WTC11 (cell line): Measurements from ENCODE around the gene CORO1C. TPM values are rescaled to one million over a fixed set of nuclear protein-coding genes. Genes with fewer than 3 reads are reported as not detected.
A peak's percentile ranks its signal among the peaks of the same experiment; 100 is the strongest.

Experiments used
- ATAC-seq: fragments of 200-7000 bp; cut with Tn5 transposase; 2 replicates; pipeline ENCODE4 v1.10.0; 2021; ENCODE audit warnings: mild to moderate bottlenecking, moderate library complexity
- CTCF ChIA-PET: fragments of 300-600 bp; sonication (Branson Sonifier 250); formaldehyde crosslinking; loops from one replicate; lab custom pipeline; 2021; ENCODE audit warnings: antibody characterized with exemption; lab: Charles Lee
- POLR2A ChIA-PET: fragments of 350-600 bp; sonication (Branson Sonifier 250); formaldehyde crosslinking; loops from one replicate; lab custom pipeline; 2021; ENCODE audit warnings: antibody characterized with exemption; lab: Charles Lee
- DNase-seq: peaks from one replicate; pipeline ENCODE4 v3.0.0; 2021; ENCODE audit warnings: low spot score
- H3K27ac Mint-ChIP-seq: 2 replicates; pipeline ENCODE4 v1.8.0; 2021; ENCODE audit warnings: mixed read lengths
- H3K27me3 Mint-ChIP-seq: 2 replicates; pipeline ENCODE4 v1.8.0; 2021; ENCODE audit warnings: low read depth, mild to moderate bottlenecking, moderate library complexity, mixed read lengths
- H3K36me3 Mint-ChIP-seq: 2 replicates; pipeline ENCODE4 v1.8.0; 2021; ENCODE audit warnings: mixed read lengths
- H3K4me1 Mint-ChIP-seq: 2 replicates; pipeline ENCODE4 v1.8.0; 2022; ENCODE audit warnings: mixed read lengths
- H3K4me3 Mint-ChIP-seq: 2 replicates; pipeline ENCODE4 v1.8.0; 2021; ENCODE audit warnings: mild to moderate bottlenecking, moderate library complexity, mixed read lengths
- H3K9me3 Mint-ChIP-seq: 2 replicates; pipeline ENCODE4 v1.8.0; 2021; ENCODE audit warnings: mixed read lengths
- ESRRA ChIP-seq: sonication (generic); formaldehyde crosslinking; IDR thresholded peaks from 2 replicates; pipeline ENCODE4 v1.8.1; 2022; ENCODE audit warnings: mild to moderate bottlenecking, missing genetic modification reagents, borderline replicate concordance
- GABPB1 ChIP-seq: sonication (generic); formaldehyde crosslinking; IDR thresholded peaks from 2 replicates; pipeline ENCODE4 v1.8.1; 2023; ENCODE audit warnings: mild to moderate bottlenecking, missing genetic modification reagents
- MXD4 ChIP-seq: fragments of 250-450 bp; sonication (Bioruptor Pico); IDR thresholded peaks from 2 replicates; pipeline ENCODE4 v1.8.0; 2021; ENCODE audit warnings: mild to moderate bottlenecking, moderate library complexity, borderline replicate concordance
- NFE2L1 ChIP-seq: sonication (generic); formaldehyde crosslinking; IDR thresholded peaks from 2 replicates; pipeline ENCODE4 v1.8.1; 2023; ENCODE audit warnings: missing genetic modification reagents
- NFYB ChIP-seq: sonication (generic); formaldehyde crosslinking; conservative IDR thresholded peaks from 2 replicates; pipeline ENCODE4 v1.8.0; 2022; ENCODE audit warnings: low read depth, missing genetic modification reagents
- PRDM15 ChIP-seq: sonication (generic); formaldehyde crosslinking; IDR thresholded peaks from 2 replicates; pipeline ENCODE4 v1.8.0; 2022; ENCODE audit warnings: missing genetic modification reagents
- SOX15 ChIP-seq: fragments of 250-450 bp; sonication (Bioruptor Pico); IDR thresholded peaks from 2 replicates; pipeline ENCODE4 v1.9.0; 2021; ENCODE audit warnings: mild to moderate bottlenecking
- TCF7 ChIP-seq: sonication (generic); formaldehyde crosslinking; IDR thresholded peaks from 2 replicates; pipeline ENCODE4 v1.8.0; 2022; ENCODE audit warnings: mild to moderate bottlenecking, low read depth, missing genetic modification reagents, moderate library complexity
- USF2 ChIP-seq: sonication (generic); formaldehyde crosslinking; IDR thresholded peaks from 2 replicates; pipeline ENCODE4 v1.8.1; 2023; ENCODE audit warnings: mild to moderate bottlenecking, missing genetic modification reagents, moderate library complexity
- ZNF138 ChIP-seq: sonication (generic); formaldehyde crosslinking; conservative IDR thresholded peaks from 2 replicates; pipeline ENCODE4 v1.8.1; 2022; ENCODE audit warnings: mild to moderate bottlenecking, moderate library complexity, missing genetic modification reagents
- ZNF281 ChIP-seq: sonication (generic); formaldehyde crosslinking; IDR thresholded peaks from 2 replicates; pipeline ENCODE4 v1.8.0; 2023; ENCODE audit warnings: mild to moderate bottlenecking, missing genetic modification reagents
- ZNF532 ChIP-seq: fragments of 250-450 bp; sonication (Bioruptor Pico); IDR thresholded peaks from 2 replicates; pipeline ENCODE4 v1.9.0; 2021; ENCODE audit warnings: mild to moderate bottlenecking, borderline replicate concordance
- total RNA-seq: library from RNA; stranded (reverse); gene quantifications from 3 replicates; pipeline ENCODE4 v1.2.3, GENCODE V29; 2021

The CORO1C gene
- total RNA-seq, 1 experiment from 2014 or later, result 113 TPM

- no peak for TF ChIP-seq ZNF281 (CRISPR knock-in tag)
- no peak for TF ChIP-seq MXD4 (CRISPR knock-in tag)
- no peak for TF ChIP-seq SOX15 (CRISPR knock-in tag)
- no peak for TF ChIP-seq ZNF138 (CRISPR knock-in tag)
- TF ChIP-seq TCF7 (CRISPR knock-in tag), result no peak
Measured at GRCh38 chr12:108610336-108610815, 120.9 kb downstream of the CORO1C start (continued).

DNA sequence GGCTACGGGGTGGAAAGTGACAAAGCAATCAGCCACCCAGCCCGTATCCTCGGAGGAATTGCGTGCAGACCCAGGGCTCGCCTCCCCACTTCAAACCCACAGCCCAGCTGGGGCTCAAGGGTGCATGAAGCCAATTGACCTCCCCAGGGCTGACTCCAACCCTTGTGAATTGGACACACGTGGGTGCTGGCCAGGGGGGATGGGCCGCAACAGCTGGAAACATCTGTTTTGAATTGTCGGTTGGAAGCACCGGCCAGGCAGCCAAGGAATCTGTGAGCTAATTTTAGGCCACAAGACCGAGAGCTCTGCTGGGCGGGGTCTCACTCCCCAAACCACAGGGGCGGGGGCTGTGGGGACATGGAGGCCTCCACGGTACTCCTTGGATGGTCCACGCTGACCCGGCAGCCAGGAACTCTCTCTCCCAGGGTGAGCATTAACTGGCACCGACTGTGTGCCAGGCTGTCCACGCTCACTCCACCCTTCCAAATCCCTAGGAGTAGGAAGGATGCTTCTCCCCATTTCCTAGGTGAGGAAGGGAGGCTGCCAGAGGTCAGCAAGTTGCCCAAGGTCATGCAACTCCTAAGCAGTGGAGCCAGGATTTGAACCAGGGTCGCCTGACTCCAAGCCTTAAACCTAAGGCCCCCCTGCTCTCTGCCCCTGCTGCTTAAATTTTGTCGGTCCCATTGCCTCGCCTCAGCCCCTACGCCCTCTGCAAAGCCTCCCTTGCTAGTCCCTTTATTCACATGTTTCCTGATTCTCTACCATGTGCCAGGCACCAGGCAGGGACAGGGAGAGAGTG, 121.6 kb downstream of the CORO1C start:
- H3K4me1 Mint-ChIP-seq, result peaks cover 15% of the 10 kb centered on the region
- no peak for DNase-seq

More for the DNA sequence above, 121.6 kb downstream of the CORO1C start:
- ChIA-PET CTCF (interaction anchor here (0.6 to 2.5 kb wide), 2 partner anchors 9 to 57 kb away, joined by 3 to 7 read pairs; no protein-coding TSS in a partner anchor), POLR2A (interaction anchor here (1.1 kb wide), 1 partner anchor 47 kb away, joined by 3 read pairs; the partner anchor contains the start of gene ISCU)
- H3K9me3 Mint-ChIP-seq, result no peaks in the 10 kb centered on the region
- no peak overlapping the region for H3K4me3 Mint-ChIP-seq
- ATAC-seq, result no peak
- H3K36me3 Mint-ChIP-seq, result no peaks in the 10 kb centered on the region
- no peak overlapping the region for H3K27ac Mint-ChIP-seq
- peaks cover 2% of the 10 kb centered on the region; the same call in 1 of the 2 replicates for H3K27me3 Mint-ChIP-seq
- TF ChIP-seq ESRRA (CRISPR knock-in tag), result peak; percentile 76; the same call in 1 of the 2 replicates
- no peak for TF ChIP-seq ZNF532
- no peak for TF ChIP-seq NFE2L1 (CRISPR knock-in tag)
- peak; percentile 82 for TF ChIP-seq PRDM15
- no peak for TF ChIP-seq GABPB1 (CRISPR knock-in tag)
- TF ChIP-seq USF2 (CRISPR knock-in tag), result no peak
- no peak for TF ChIP-seq NFYB
- TF ChIP-seq, all 79 proteins: peak for 2
